PC-3 (cell line): ENCODE data around the gene GPC1.

ENCODE experiments used
- EZH2 ChIP-seq: fragments of 300-600 bp; sonication (generic); IDR thresholded peaks from one replicate; pipeline ENCODE4 v1.6.1; 2017; ENCODE audit warnings: antibody characterized with exemption, mild to moderate bottlenecking, low read length; ENCODE audit not compliant: unreplicated experiment
- EZH2phosphoT487 ChIP-seq: fragments of 300-600 bp; sonication (generic); IDR thresholded peaks from 2 replicates; pipeline ENCODE4 v1.6.1; 2018; ENCODE audit warnings: mild to moderate bottlenecking, antibody characterized with exemption, low read length, borderline replicate concordance
- TF ChIP-seq, protein P1 (sequence below): fragments of 300-600 bp; sonication (generic); conservative IDR thresholded peaks from 2 replicates; pipeline ENCODE4 v1.5.1; 2017; ENCODE audit warnings: antibody characterized with exemption, low read depth, mild to moderate bottlenecking, low read length

GRCh38 chr2:240416821-240417220 lies 18.6 kb upstream of the GPC1 start:
- TF ChIP-seq, protein P1, sequence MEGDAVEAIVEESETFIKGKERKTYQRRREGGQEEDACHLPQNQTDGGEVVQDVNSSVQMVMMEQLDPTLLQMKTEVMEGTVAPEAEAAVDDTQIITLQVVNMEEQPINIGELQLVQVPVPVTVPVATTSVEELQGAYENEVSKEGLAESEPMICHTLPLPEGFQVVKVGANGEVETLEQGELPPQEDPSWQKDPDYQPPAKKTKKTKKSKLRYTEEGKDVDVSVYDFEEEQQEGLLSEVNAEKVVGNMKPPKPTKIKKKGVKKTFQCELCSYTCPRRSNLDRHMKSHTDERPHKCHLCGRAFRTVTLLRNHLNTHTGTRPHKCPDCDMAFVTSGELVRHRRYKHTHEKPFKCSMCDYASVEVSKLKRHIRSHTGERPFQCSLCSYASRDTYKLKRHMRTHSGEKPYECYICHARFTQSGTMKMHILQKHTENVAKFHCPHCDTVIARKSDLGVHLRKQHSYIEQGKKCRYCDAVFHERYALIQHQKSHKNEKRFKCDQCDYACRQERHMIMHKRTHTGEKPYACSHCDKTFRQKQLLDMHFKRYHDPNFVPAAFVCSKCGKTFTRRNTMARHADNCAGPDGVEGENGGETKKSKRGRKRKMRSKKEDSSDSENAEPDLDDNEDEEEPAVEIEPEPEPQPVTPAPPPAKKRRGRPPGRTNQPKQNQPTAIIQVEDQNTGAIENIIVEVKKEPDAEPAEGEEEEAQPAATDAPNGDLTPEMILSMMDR: no peak
- TF ChIP-seq EZH2phosphoT487 (no peak), EZH2 (no peak)
